OCI-LY1 (cell line): ENCODE results near the gene GLIS1.

Experiments
- EZH2 ChIP-seq: fragments of 200-600 bp; sonication (generic), shearing (Covaris generic); IDR thresholded peaks from 2 replicates; pipeline ENCODE4 v1.8.0; 2017; ENCODE audit warnings: borderline replicate concordance, mixed run types, mild to moderate bottlenecking, antibody characterized with exemption, low read length, moderate library complexity, mixed read lengths
- TF ChIP-seq, protein P1 (sequence below): fragments of 200-600 bp; sonication (generic), shearing (Covaris generic); IDR thresholded peaks from 2 replicates; pipeline ENCODE4 v1.5.1; 2017; ENCODE audit warnings: mild to moderate bottlenecking, antibody characterized with exemption, low read length, moderate library complexity, mixed read lengths

DNA sequence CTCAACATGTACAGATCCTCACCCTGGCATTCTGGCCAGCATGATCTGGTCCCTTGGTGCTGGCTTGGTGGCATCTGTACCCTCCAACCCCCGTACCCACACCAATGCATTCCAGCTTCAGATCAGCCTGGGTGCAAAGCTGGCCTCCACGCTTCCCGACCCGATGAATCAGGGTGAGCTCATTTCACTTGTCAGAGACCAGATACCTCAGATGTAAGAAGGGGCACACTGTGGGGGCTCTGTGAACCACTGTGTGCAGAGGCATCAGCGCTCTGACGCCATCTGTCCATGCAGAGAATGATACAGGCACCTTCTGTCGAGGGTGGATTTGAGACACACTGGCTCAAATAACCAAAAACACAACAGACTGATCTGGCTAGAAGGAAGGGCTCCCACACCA lies 203.1 kb downstream of the GLIS1 start:
- TF ChIP-seq, protein P1, sequence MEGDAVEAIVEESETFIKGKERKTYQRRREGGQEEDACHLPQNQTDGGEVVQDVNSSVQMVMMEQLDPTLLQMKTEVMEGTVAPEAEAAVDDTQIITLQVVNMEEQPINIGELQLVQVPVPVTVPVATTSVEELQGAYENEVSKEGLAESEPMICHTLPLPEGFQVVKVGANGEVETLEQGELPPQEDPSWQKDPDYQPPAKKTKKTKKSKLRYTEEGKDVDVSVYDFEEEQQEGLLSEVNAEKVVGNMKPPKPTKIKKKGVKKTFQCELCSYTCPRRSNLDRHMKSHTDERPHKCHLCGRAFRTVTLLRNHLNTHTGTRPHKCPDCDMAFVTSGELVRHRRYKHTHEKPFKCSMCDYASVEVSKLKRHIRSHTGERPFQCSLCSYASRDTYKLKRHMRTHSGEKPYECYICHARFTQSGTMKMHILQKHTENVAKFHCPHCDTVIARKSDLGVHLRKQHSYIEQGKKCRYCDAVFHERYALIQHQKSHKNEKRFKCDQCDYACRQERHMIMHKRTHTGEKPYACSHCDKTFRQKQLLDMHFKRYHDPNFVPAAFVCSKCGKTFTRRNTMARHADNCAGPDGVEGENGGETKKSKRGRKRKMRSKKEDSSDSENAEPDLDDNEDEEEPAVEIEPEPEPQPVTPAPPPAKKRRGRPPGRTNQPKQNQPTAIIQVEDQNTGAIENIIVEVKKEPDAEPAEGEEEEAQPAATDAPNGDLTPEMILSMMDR, result no peak
- no peak for TF ChIP-seq EZH2
